HL-60/S4 (cell line): Measurements from ENCODE around the gene APC2.
"Not testable (repeated sequence)": the region's sequence is repeated elsewhere in the genome, so short reads cannot be mapped to it uniquely, and the experiment has no call there.

Experiments
- in situ Hi-C: fragments of 300-500 bp; cut with MboI; formaldehyde crosslinking; loops from 2 replicates; pipeline ENCODE4 v1.14.3; 2022; ENCODE audit warnings: low sequenced_read_pairs

Gene APC2

DNA sequence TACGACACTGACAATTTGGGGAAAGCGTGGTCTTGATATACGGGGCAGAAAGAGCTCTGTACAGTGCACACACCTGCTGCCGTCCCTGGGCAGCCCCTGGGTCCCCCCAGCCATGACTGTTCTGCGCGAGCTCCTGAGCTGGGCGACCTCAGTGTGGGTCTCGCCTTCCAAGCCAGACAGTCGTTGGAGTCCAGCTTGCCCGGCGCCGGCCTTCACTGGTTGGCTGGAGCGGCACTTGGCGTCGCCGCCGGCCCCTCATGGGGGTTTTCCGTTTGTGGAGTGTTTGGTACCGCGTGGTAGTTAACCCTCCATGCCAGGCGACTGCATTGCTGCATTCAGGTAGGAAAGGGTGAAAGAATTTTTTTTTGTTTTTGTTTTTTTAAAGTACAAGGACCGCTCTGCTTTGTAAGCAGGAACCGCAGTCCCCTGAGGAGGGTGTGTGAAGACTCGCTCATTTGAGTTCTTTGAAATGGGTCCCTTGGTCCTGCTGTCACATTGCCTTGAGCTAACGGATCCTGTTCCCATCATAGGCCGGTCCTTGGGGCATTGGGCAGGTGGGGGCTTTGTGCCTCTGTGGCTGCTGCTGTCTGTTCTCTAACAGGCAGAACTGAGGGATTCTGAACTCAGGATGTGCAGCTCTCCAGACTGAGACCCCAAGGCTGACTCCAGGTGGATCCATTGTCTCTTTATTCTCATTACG, 22.6 kb upstream of the APC2 start:
- in situ Hi-C loops, result no loop called here

- in situ Hi-C loops, result no loop called here
Measured at GRCh38 chr19:1428738-1429391, 21.1 kb upstream of the APC2 start.

DNA sequence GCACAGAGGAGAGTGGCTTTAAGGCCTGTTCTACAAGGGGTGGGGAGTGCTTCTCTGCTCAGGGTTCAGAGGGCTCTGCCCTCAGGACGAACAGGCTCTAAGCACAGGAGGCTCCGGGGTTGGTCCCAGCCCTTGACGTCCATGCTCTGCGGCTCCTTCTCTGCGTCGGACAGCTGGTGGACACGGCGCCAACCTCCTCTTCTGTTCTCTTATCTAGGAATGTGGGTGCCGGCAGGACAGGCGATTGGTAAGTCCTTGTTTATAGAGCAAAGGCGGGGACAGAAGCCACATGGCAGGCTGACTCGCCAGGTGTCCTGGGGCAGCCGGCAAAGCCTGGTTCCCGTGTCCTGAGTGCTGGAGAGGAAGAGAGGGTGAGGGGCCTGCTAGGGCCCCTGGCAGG, 20.2 kb upstream of the APC2 start:
- in situ Hi-C loops, result no loop called here

- in situ Hi-C loops, result no loop called here
Measured at GRCh38 chr19:1430246-1430645, 19.7 kb upstream of the APC2 start.

DNA sequence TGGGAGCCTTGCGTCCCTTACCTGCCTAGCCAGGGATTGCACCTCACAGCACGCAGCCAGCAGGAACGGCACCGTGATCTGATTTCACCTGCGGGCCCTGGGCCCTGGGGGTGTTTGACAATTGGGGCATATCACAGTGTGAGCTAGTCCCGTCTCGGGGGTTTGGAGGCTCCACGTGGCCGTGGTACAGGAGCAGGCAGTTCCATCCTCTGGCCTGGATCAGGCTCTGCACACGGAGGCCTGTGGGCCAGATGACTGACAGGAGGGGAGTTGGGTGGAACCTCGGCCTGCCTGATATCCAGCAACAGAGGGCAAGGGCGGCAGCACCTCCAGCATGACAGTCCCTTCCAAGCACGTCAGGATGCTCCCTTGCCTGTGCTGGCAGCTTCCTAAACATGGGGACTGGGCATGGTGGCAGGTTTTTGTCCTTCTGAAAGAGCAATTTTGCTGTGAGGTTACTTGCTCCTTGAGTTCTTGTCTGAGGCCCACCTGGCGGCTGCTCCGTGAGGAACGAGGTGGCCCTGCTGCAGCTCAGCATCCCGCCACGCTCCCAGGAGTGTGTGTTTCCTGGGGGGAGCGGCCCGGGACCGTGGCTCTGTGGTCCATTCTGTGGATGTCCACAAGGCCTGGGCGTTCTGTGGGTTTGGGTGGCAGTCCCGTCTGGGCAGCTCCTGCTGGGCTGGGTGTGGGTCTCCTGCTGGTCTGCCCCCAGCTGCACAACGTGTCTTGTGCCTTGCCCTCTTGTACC, 18.0 kb upstream of the APC2 start:
- in situ Hi-C loops, result no loop called here

- in situ Hi-C loops, result no loop called here
Measured at GRCh38 chr19:1432507-1432887, 17.4 kb upstream of the APC2 start.

DNA sequence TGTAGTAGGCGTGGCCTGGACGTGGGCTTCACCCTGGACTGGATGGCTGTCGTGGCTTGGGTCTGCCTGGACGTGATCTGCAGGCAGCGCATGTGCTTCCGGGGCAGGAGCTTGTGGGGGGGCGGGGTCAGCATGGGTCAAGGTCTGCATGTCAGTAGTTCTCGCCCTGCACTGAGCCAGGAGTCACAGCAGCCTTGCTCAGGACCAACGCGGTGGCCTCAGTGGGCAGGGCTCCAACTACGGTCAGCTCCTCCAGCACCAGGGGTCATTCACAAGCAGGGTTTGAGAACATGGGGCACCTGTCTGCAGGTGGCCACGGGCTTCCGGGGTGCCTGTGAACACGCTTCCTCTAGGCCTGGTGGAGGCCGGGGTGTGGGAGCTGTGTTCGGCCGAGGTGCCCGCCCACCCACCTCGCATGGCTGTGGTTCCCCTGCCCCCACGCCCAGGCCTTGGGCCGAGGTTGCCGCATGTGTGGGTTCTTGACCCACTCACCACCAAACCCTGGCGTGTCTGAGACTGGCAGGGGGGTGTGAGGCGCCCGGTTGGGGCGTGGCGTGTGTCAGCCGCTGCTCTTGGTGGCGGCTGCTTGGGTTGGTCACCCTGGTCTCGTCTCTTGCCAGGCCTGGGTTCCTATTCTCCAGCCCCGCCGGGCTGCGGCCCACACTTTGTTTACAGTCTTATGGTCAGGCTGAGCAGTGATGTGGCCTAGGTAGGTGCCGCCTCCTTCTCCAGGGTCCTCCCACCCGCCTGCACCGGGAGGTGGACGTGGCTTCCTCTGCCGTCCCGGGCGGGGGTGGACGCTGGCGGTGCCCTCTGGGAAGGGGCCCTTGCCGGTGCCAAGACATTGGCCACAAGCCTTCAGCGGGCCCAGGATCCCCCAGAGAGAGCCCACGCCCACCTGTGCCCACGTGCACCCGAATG, 16.5 kb upstream of the APC2 start:
- in situ Hi-C loops, result no loop called here

GRCh38 chr19:1434040-1434366, 15.9 kb upstream of the APC2 start:
- in situ Hi-C loops, result no loop called here

DNA sequence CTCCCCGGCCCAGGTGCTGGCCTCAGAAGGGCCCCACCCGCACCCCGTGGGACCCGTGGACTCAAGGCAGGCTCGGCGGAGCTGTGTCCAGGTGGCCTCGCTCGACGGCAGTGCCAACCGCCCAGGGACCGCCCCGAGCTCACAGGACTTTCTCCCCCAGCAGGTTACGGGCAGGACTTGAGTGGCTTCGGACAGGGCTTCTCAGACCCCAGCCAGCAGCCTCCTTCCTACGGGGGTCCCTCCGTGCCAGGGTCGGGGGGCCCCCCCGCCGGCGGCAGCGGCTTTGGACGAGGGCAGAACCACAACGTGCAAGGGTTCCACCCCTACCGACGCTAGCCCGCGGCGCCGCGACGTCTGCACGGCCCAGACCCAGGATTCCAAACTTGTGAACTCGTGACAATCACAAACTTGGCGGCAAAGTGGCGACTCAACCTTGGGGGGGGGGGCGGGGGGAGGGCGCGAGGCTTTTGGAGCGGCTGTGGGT, 15.3 kb upstream of the APC2 start:
- in situ Hi-C loops, result no loop called here

DNA sequence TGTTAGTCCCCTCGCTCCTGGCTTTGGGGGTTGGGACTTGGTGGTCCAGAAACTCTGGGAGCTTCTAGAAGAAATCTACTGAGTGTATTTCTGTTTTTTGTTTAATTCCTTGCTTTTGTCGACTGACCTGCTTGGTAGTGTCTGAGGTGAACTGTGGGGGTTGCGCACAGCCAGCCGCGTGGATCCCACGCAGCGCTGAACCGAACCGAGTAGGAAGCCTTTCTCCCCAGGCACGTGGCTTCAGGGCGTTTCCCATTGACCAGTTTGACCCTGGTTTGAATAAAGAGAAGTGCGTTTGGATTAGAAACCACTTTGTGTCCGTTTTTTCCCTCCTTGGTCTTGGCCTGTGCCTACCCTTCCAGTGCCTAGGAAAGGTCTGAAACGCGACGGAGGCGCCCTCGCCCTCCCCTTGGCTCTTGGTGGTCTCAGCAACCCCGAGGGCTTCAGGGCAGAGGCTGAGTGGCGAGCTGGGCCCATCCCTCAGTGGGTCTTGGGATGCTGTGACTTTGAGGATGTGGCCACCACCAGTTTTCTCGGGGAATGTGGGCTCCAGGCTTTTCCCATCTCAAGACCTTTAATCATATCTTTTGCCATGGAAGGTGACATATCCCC, 14.4 kb upstream of the APC2 start:
- in situ Hi-C loops, result no loop called here

DNA sequence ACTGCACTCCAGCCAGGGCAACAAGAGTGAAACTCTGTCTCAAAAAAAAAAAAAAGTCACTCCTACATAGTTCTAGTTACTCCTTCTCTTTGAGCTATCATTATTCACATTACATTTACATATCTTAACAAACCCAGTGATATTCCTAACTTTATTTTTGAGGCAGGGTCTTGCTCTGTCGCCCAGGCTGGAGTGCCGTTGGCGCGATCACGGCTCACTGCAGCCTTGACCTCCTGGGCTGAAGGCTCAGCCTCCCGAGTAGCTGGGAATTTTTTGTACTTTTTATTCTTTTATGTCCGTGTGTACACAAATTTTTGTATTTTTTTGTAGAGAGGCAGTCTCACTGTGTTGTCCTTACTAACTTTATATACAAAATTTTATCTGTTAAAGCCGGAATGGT, 12.3 kb upstream of the APC2 start:
- in situ Hi-C loops, result no loop called here

- in situ Hi-C loops, result no loop called here
Measured at GRCh38 chr19:1438035-1438932, 11.6 kb upstream of the APC2 start, which contains the start of gene RPS15. Gene RPS15, plus strand, starts transcription at chr19:1438396. Its CDS starts 30 bp downstream, at chr19:1438426.

DNA sequence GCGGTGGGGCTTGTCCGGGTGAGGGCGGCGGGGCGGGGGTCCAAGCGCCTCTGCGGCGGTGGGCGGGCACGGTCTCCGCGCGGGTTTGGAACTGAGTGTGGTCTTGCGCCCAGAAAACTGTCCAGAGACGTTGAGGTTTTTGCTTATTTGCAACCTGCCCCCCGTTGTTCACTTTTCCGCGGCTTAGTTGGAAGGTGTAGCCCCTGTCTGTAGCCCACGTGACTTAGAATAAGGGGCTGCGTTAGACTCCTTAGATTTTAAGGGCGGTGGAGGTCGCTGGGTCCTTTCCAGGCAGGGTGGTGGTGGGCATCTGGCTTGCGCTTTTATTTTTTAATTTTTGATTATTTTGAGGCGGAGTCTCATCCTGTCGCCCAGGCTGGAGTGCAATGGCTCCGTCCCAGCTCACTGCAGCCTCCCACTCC, 11.0 kb upstream of the APC2 start:
- in situ Hi-C loops, result no loop called here

DNA sequence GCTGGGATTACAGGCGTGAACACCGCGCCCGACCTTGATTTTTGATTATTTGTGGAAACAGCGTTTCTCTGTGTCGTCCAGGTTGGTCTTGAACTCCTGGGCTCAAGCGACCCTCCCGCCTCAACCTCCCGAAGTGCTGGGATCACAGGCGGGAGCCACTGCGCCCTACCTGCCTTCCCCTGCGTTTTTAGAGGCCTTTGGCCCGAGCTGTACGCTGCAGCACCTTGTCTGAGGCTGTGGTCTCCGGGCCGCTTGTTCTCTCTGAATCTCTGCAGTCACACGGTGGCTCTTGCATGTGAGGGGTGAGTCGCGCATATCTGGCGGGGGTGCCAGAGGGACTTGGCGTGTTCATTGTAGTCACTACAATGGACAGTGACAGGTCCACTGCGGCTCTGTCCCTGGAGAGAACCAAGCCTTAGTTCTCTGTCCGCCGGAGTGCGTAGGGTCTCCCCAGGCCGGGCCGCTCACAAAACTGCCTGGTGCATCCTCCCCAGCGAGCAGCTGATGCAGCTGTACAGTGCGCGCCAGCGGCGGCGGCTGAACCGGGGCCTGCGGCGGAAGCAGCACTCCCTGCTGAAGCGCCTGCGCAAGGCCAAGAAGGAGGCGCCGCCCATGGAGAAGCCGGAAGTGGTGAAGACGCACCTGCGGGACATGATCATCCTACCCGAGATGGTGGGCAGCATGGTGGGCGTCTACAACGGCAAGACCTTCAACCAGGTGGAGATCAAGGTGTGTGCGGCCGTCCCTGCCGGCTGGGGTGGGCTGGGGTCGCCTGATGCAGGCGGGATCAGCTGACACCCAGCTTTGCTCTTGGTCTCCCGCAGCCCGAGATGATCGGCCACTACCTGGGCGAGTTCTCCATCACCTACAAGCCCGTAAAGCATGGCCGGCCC, 10.2 kb upstream of the APC2 start:
- in situ Hi-C loops, result not testable (repeated sequence)

DNA sequence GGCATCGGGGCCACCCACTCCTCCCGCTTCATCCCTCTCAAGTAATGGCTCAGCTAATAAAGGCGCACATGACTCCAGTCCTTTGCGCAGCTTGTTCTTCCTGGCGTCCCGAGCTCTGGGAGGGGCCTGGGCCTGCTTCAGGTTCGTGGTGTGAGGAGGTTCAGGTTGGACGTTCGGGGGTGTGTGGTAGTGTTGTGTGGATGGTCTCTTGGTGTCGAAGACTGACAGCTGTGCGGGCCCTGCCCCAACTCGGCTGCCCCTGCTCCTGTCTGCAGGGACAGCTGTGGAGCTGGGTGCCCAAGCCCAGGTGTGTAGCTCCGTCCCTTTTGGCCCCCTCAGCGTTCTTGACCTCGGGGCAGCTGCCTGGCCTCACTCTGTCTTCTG, 9.5 kb upstream of the APC2 start:
- in situ Hi-C loops, result no loop called here

GRCh38 chr19:1441022-1441426, 8.9 kb upstream of the APC2 start:
- in situ Hi-C loops, result no loop called here

DNA sequence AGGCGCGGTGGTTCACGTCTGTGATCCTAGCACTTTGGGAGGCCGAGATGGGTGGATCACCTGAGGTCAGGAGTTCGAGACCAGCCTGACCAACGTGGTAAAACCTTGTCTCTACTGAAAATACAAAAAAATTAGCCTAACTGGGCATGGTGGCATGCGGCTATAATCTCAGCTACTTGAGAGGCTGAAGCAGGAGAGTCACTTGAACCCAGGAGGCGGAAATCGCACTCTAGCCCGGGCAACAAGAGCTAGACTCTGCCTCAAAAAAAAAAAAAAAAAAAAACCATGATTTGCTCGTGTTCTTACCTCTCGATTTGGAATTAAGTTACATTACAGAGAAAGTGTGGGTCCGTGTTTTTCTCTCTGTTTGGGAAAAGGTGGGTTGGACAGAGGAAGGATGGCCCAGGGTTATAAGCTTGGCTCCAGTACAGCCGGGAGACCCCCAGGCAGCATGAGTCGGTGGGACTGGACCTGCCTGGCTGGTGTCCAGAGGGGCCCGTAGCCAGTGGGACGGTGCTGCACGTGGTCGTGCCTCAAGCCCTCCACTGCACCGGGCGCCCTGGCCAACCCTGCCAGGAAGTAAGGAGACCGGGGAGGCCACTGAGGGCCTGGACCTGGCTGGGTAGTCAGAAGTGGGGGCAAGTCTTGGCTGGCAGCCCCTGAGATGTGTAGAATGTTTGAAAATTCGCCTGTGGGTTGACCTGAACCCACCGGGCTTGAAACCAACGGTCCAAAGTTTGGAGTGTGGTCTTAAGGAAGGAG, 8.1 kb upstream of the APC2 start:
- in situ Hi-C loops, result no loop called here
